B cell (primary cell): Measurements from ENCODE around the gene CACNA2D4.

Experiments
- EZH2 ChIP-seq: IDR thresholded peaks from 2 replicates; pipeline ENCODE4 v1.6.1; 2012; ENCODE audit warnings: borderline replicate concordance, low read depth, mild to moderate bottlenecking, moderate library complexity, low read length; ENCODE audit not compliant: insufficient read depth, poor library complexity, severe bottlenecking
- TF ChIP-seq, protein P1 (sequence below): fragments of 200-600 bp; IDR thresholded peaks from one replicate; pipeline ENCODE4 v1.8.0; 2022; ENCODE audit warnings: antibody characterized with exemption, mild to moderate bottlenecking

GRCh38 chr12:1925684-1926006 lies 7.2 kb upstream of the CACNA2D4 start:
- TF ChIP-seq, protein P1, sequence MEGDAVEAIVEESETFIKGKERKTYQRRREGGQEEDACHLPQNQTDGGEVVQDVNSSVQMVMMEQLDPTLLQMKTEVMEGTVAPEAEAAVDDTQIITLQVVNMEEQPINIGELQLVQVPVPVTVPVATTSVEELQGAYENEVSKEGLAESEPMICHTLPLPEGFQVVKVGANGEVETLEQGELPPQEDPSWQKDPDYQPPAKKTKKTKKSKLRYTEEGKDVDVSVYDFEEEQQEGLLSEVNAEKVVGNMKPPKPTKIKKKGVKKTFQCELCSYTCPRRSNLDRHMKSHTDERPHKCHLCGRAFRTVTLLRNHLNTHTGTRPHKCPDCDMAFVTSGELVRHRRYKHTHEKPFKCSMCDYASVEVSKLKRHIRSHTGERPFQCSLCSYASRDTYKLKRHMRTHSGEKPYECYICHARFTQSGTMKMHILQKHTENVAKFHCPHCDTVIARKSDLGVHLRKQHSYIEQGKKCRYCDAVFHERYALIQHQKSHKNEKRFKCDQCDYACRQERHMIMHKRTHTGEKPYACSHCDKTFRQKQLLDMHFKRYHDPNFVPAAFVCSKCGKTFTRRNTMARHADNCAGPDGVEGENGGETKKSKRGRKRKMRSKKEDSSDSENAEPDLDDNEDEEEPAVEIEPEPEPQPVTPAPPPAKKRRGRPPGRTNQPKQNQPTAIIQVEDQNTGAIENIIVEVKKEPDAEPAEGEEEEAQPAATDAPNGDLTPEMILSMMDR = no peak
- no peak for TF ChIP-seq EZH2
